HG03108 (cell line): ENCODE measurements around the gene PLXDC2.

Source experiments
- ATAC-seq: cut with Tn5 transposase; IDR thresholded peaks from one replicate; pipeline ENCODE4 v1.9.1; 2021; ENCODE audit warnings: moderate library complexity; ENCODE audit not compliant: unreplicated experiment

PLXDC2 gene

GRCh38 chr10:20105236-20105635 is 289.0 kb downstream of the PLXDC2 start:
- ATAC-seq, result no peak

GRCh38 chr10:20105931-20106330 is 289.7 kb downstream of the PLXDC2 start:
- ATAC-seq, result no peak

DNA sequence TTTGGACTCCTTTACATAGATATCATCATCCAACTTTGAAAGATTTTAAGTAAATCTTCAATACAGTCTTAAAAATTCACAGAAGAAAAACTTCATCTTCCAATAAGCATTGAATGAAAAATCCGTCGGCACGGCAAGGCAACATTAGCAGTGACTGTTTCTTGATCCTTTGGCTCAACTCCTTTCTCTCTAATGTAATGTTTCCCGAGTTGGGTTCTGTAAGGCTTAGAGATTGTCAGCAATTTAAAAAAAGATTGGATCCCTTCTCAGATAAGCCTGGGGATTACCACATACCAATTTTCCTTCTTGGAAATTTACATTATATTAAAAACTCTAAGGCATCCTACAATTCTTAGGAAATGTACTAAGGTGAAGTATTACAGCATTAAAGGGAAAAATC is 291.8 kb downstream of the PLXDC2 start:
- no peak for ATAC-seq

DNA sequence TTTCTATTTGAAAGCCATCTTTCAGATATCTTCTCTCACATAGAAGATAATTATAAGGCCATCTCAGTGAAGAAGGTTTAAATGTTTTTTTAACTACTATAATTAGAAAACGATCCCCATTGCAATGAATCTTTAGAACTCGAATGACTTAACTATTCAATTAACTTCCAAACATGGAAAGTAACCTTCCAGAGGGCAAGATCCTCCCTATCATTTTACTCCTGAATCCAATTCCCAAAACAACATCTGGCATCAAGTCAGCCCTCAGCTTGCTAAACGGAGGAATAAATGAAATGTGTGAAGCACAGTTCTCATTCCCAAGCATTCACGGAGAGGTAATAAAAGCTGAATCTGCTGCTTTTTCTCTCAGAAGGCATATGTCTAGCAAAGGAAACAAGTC is 293.4 kb downstream of the PLXDC2 start:
- no peak for ATAC-seq

GRCh38 chr10:20110125-20111100 is 294.2 kb downstream of the PLXDC2 start:
- no peak for ATAC-seq

DNA sequence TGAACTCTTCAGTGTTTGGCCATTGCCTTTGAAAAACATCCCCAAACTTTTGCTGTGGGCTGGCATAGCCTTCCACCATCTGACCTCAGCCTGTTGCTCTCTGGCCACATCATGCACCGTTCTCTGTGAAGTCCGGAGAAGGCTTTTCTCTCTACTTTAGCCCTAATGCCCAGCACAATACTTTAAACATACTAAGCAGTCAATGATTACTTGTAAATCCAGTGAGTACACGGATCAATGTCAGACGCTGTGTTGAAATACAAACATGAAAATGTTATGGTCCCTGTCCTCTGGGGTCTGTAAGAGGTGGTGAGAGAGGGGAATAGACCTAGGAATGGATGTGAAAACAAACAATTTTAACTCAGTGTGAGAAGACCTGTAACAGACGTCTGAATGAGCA is 297.9 kb downstream of the PLXDC2 start:
- ATAC-seq, result no peak

DNA sequence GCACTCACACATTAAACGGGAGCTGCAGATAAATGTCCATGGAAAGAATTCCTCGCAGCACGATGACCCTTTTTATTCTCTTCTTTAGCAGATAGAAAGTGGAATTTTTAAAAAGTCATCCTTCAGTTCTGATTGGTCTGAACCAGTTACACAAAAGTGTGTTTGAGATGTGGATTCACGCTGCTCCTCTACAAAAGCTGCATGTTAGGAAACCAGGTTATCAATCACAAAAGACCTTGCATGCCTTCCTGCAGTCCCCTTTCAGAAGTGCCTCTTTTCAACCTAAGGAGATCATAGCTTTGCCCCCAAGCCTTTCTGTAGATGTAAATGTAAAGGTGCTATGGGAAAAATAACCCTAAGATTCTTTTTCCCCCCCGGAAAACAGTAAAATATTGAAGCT is 299.7 kb downstream of the PLXDC2 start:
- no peak for ATAC-seq

- ATAC-seq, result no peak
These were observed 301.2 kb downstream of the PLXDC2 start for GRCh38 chr10:20117471-20117870.

DNA sequence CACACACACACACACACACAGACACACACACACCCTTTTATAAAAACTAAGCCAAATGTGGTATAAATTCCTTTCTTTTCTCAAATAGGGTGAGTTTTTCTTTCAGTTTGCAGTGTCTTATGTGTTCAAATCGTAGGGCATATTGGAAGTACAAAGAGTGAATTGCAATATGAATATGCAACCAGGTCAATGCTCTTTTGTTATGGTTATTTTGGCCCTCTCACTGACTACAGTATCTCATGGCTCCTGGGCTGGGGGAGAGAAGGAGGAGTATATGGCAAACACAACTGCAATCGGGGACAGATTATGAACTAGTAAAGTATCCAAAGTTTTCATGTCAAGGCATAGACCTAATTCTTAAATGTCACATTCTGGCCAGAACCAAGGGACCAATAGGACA is 301.9 kb downstream of the PLXDC2 start:
- no peak for ATAC-seq

GRCh38 chr10:20128811-20129210 is 312.6 kb downstream of the PLXDC2 start:
- ATAC-seq, result no peak

- no peak for ATAC-seq
These were observed 316.6 kb downstream of the PLXDC2 start for GRCh38 chr10:20132816-20133215.

DNA sequence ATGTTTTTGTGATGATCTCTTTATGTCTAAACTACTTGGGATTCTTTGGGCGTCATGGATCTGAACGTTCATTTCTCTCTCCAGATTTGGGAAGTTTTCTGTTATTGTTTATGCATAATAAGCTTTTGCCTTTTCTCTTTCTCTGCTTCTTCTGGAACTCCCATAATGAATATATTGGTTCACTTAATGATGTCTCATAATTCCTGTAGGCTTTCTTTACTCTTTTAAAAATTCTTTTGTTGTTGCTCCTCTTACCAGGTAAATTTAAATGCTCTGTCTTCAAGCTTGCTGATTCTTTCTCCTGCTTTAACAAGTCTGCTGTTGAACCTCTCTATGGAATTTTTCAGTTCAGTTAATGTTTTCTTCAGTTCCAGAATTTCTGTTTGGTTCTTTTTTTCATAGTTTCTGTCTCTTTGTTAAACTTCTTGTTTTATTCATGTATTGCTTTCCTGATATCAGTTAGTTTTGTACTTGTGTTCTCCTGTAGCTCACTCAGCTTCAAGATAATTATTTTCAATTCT is 317.5 kb downstream of the PLXDC2 start:
- no peak for ATAC-seq

GRCh38 chr10:20142311-20142710 is 326.1 kb downstream of the PLXDC2 start:
- no peak for ATAC-seq

DNA sequence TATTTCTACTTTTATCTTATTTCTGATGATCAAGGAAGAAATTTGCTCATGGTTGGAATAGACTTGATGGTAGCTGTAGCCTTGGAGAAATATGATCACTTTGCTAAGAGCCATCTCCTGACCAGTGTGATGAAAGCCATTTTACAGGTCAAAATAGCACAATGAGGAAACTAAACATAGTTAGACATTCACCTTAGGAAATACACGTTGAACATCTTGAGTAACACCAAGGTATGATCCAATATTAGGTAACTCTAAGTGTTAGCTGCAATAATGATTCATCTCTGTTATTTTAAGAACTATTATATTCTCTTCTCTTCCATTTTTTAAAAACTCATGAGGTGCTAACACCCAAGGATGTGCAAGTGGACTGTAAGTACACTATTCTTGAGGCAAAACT is 328.0 kb downstream of the PLXDC2 start:
- no peak for ATAC-seq

DNA sequence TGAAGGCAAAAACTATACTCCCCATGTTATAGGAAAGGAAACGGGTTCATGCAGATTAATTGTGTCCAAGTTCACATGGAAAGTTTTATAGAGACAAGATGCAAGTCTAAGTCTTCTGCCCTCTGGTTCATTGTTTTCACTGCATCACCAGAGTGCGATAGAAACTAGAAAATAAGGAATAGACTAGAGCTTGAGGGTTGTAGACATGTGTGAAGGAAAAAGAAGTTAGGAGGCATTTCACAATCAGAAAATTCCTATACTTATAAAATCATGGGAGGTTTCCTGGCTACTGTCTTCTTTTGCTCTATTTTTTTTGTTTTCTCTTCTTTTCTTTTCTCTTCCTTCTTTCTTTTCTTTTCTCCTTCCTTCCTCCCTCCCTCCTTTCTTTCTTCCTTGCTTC is 329.8 kb downstream of the PLXDC2 start:
- ATAC-seq, result no peak

DNA sequence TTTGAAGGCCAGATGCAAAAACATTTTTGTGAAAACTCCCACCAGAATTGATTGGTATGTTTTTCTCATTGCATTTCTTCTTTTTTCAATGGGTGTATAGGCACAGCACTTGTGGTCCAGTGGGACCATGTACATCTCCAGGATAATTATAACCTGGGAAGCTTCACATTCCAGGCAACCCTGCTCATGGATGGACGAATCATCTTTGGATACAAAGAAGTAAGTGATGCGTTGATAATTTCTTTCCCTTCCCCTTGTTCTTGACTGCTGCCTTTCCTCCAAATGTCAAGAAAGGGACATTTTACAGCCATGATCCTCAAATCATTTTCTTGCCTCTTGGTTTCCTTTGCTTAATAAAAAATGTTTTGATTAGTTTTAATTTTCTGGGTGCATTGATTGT is 331.5 kb downstream of the PLXDC2 start:
- ATAC-seq, result no peak

DNA sequence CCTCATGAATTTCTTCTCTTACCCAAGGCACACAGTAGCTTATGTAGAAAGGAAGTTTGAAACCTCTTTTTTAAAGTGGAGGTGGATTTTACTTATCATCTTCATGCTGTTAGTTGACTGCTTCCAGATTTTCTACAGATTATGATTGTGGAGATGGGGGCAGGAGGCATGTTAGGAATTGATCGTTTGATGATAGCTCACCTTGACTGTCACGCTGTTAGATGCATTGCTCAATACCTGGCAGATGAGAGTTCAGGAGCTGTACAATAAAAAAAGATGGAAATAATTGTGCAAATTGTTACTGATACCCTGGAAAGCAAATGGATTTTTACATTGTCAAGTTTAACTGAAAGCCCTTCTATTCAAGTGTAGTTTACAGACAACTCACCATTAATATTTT is 340.3 kb downstream of the PLXDC2 start:
- ATAC-seq, result no peak

DNA sequence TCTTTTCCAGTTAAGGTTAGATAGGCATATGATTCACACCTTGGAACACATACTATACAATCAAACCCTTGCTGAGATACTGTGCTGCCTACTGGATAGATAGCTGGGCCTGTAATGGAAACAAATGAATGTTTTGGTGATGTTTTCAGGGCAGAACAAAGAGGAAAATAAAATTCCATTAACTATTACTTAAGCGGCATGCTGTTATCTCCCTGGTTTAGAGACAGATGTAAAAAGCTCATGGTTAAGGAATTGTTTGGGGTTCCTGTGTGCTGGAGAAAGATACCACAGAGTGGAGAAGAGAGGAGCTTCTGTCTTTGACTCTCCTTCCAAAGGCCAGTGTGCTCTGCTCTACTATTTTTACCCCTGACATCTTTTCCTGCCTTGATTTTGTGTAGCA is 341.1 kb downstream of the PLXDC2 start:
- ATAC-seq, result no peak

GRCh38 chr10:20158086-20158485 is 341.9 kb downstream of the PLXDC2 start:
- no peak for ATAC-seq

DNA sequence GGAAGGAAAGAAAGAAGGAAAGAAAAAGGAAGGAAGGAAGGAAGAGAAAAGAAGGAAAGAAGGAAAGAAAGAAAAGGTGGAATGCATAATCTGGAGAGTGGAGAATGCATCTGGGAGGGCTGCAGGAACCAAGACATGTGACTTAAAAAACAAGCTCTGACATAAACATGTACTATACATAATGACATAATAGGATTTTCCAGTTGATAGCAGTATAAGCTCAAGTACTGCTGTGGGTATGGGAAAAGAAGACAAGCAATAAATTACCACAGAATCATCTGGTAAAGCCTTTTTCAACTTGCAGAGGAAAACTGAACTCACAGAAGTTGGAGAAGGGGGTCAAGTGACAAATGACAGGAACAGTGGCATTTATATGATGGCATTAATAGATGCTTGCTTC is 345.9 kb downstream of the PLXDC2 start:
- ATAC-seq, result no peak

GRCh38 chr10:20166096-20166675 is 350.0 kb downstream of the PLXDC2 start:
- no peak for ATAC-seq

GRCh38 chr10:20170661-20171060 is 354.4 kb downstream of the PLXDC2 start:
- no peak for ATAC-seq
